GM18858 (cell line): ENCODE results near the gene NDFIP1.

Experiments used
- ATAC-seq: cut with Tn5 transposase; IDR thresholded peaks from one replicate; pipeline ENCODE4 v1.9.1; 2021; ENCODE audit not compliant: unreplicated experiment

NDFIP1 gene

GRCh38 chr5:142117579-142118151, 9.1 kb downstream of the NDFIP1 start:
- no peak for ATAC-seq

DNA sequence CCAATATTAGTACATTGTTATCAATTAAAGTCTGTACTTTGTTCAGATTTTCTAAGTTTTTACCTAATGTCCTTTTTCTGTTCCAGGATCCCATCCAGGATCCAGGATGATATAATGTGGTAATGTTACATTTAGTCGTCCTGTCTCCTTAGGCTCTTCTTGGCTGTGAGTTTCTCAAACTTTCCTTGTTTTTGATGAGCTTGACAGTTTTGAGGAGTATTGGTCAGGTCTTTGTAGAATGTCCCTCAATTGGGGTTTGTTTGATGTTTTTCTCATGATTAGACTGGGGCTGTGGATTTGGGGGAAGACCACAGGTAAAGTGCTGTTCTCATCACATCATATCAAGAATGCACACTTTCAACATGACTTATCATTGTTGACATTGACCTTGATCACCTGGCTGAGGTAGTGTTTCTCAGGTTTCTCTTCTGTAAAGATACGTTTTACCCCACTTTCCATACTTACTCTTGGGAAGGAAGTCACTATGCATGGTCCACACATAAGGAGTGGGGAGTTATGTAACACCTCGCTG, 9.6 kb downstream of the NDFIP1 start:
- ATAC-seq = no peak

DNA sequence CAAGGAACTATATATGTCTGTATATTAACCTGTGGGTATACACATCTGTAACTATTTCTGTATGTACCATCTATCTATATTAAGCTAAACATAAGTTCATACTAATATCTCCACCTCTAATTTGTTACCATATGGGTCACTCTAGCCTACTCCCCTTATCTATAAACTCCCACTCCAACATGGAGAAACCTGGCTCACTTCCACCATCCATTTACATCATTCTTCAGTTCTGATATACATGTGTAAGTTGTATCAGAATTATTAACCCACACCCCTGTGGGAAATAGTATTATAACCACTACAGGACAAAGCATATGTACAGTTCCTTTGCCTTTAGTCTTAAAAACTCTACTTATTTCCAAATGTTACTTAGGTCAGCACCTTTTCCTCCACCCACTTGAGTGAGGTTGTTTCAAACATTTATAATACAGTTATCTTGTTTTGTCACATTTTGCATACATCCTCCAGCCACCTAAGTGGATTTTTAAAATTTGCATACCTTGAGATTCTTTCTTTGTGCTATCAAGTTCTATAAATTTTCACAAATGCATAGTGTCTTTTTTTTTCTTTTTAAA, 10.6 kb downstream of the NDFIP1 start:
- no peak for ATAC-seq

GRCh38 chr5:142120247-142120935, 11.8 kb downstream of the NDFIP1 start:
- no peak for ATAC-seq

GRCh38 chr5:142122121-142122520, 13.5 kb downstream of the NDFIP1 start:
- ATAC-seq = no peak

DNA sequence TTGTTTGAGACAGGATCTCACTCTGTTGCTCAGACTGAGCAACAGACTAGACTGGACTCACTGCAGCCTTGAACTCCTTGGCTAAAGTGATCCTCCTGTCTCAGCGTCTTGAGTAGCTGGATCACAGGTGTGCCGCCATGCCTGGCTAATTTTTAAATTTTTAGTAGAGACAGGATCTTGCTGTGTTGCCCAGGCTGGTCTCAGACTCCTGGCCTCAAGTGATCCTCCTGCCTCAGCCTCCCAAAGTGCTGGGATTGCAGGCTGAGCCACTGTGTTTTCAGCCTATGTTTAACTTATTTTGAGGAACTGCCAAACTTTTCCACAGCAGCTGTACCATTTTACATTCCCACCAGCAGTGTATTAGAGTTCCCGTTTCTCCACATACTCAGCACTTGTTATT, 16.8 kb downstream of the NDFIP1 start:
- no peak for ATAC-seq

GRCh38 chr5:142125963-142126362, 17.4 kb downstream of the NDFIP1 start:
- no peak for ATAC-seq

- ATAC-seq = no peak
Measured at GRCh38 chr5:142128675-142129208, 20.2 kb downstream of the NDFIP1 start.

- no peak for ATAC-seq
Measured at GRCh38 chr5:142129446-142130066, 21.0 kb downstream of the NDFIP1 start.

GRCh38 chr5:142131394-142131793, 22.8 kb downstream of the NDFIP1 start:
- no peak for ATAC-seq

DNA sequence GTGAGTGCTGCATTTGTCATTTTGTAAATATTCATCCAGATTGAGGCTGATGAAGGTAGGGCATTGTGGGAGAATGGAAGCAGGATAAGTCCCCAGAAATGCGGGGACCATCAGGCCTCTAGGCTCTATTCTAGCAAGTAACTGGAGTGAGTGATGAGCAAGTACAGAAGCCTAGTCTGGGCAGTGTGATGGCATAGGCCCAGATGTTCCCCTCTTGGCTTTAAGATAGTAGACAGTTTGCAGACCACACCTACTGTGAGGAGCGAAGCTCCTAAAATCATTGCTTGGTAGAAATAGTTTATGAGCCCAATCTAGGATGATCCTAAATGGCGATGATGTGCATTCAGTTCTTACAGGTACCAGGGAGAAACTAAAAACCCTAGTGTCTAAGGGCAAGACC, 24.3 kb downstream of the NDFIP1 start:
- no peak for ATAC-seq

- no peak for ATAC-seq
Measured at GRCh38 chr5:142133330-142134206, 25.0 kb downstream of the NDFIP1 start.

- no peak for ATAC-seq
Measured at GRCh38 chr5:142134331-142135010, 25.9 kb downstream of the NDFIP1 start.

- ATAC-seq = no peak
Measured at GRCh38 chr5:142141463-142141862, 32.9 kb downstream of the NDFIP1 start.

DNA sequence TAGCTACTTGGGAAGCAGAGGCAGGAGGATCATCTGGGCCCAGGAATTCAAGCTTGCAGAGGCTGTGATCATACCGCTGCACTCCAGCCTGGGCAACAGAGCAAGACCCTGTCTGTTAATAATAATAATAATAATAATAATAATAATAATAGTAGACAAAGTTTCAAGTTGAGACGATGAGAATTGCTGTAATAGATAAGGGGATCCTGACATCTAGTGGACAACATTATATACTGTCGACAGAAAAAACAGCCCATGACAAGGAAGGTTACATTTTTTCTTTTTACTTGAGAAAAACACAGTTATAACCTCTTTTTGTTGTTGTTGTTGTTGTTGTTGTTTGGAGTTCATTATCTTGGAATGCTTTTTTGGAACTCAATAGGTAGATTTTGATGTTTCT, 35.3 kb downstream of the NDFIP1 start:
- no peak for ATAC-seq

DNA sequence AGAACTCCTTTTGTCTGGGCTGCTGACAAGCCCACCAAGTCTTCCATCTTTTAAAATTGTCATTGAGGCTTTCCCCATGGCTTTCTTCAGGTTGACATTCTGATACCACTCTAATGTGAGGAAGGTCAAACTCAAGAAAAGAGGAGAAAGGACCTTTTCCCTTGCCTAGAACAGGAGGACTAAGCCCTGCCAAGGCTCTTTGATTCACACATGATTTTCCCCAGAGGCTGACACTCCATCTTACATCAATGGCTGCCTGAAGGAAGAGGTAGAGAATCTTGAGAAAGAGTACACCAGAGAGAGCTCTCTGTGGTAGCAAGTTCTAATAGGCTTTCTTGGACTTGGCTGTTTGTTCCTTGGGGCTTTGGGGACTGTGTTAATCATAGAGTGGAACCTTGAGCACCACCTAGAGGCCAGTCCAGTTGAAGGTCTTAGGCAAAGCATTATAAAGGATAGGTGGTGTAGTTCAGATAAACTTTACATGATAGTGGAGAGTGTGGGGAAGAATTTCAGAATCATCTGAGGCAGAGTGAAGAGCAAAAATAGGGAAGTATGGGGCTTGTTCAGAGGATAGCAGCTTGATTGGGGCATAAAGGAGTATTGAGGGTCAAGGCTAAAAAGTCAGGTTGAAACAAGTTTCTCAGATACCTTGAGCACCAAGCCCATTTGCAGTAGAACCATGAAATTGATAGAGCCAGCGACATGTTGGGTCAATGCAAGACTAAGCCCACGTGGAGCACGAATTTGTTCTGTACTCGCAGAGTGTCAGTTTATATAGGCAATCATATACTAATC, 36.7 kb downstream of the NDFIP1 start:
- peak; percentile 74 for ATAC-seq

DNA sequence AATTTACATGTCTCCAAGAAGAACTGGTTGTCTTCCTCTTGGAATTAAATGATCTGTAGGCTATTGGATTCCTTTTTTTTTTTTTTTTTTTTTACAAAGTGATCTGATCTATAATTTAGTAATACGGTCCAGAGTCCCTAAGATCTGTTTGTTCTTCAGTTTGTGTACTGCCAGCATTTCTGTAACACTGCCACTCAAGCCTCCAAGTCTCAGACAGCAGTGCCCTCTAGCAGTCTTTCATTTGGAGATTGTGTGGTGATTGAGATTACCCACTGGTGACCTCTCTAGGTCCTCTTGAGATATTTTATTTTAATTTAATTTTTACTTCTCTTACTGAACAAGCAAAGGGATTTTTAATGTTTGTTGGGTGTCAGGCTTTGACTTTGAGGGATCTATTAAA, 40.8 kb downstream of the NDFIP1 start:
- no peak for ATAC-seq

- ATAC-seq = no peak
Measured at GRCh38 chr5:142150431-142150830, 41.9 kb downstream of the NDFIP1 start.
